CD4-positive, alpha-beta T cell (primary cell): ENCODE data around the gene KCNA2. TPM values are rescaled to one million over a fixed set of nuclear protein-coding genes. Genes with fewer than 3 reads are reported as not detected.
A peak's percentile ranks its signal among the peaks of the same experiment; 100 is the strongest.

ENCODE experiments used
- ATAC-seq: fragments of 200-7000 bp; cut with Tn5 transposase; one replicate; pipeline ENCODE4 v1.10.0; 2022; ENCODE audit warnings: mild to moderate bottlenecking; ENCODE audit not compliant: poor library complexity
- CTCF ChIA-PET: fragments of 350-600 bp; sonication (Branson Sonifier 250); formaldehyde crosslinking; loops from one replicate; lab custom pipeline; 2021; ENCODE audit warnings: antibody characterized with exemption, inconsistent platforms; lab: Charles Lee
- POLR2A ChIA-PET: fragments of 350-600 bp; sonication (Branson Sonifier 250); formaldehyde crosslinking; loops from one replicate; lab custom pipeline; 2021; ENCODE audit warnings: antibody characterized with exemption, inconsistent platforms; lab: Charles Lee
- DNase-seq, 14 experiments: peaks; one replicate each; pipeline ENCODE4 v3.0.0-alpha.2; 2013 to 2020; ENCODE audit warnings: mixed read lengths in 2 of 14
- H3K27ac ChIP-seq, 2 donors: one replicate each; pipeline versions ENCODE4 v1.5.1 to v1.7.0; 2013; ENCODE audit warnings: low read length in 2 of 2, low read depth in 1 of 2, mild to moderate bottlenecking in 1 of 2
- H3K27me3 ChIP-seq, 2 experiments: 1 replicate in 1 of 2; 2 replicates in 1 of 2; pipeline versions ENCODE4 v1.6.1 to v1.7.0; 2013; ENCODE audit warnings: low read length in 2 of 2, control low read depth in 1 of 2, mild to moderate bottlenecking in 1 of 2, moderate library complexity in 1 of 2; ENCODE audit not compliant: insufficient read depth in 2 of 2, control insufficient read depth in 1 of 2
- H3K36me3 ChIP-seq: one replicate; pipeline ENCODE4 v1.6.1; 2013; ENCODE audit warnings: low read length, control low read depth; ENCODE audit not compliant: insufficient read depth
- H3K4me1 ChIP-seq: one replicate; pipeline ENCODE4 v1.6.1; 2013; ENCODE audit warnings: low read length, control low read depth; ENCODE audit not compliant: insufficient read depth
- H3K4me3 ChIP-seq: one replicate; pipeline ENCODE4 v1.5.1; 2013; ENCODE audit warnings: mild to moderate bottlenecking, low read length, moderate library complexity
- H3K9me3 ChIP-seq, 2 experiments: 1 replicate in 1 of 2; 2 replicates in 1 of 2; pipeline versions ENCODE4 v1.6.1 to v1.7.0; 2013; ENCODE audit warnings: low read length in 2 of 2, mild to moderate bottlenecking in 2 of 2, control low read depth in 1 of 2, moderate library complexity in 1 of 2; ENCODE audit not compliant: control insufficient read depth in 1 of 2, insufficient read depth in 1 of 2
- H3K27ac Mint-ChIP-seq: one replicate; pipeline ENCODE4 v1.8.0; 2020; ENCODE audit warnings: mixed read lengths
- H3K27me3 Mint-ChIP-seq: one replicate; pipeline ENCODE4 v1.8.0; 2021; ENCODE audit warnings: mixed read lengths
- H3K36me3 Mint-ChIP-seq: one replicate; pipeline ENCODE4 v1.8.0; 2021; ENCODE audit warnings: low read depth, mixed read lengths
- H3K4me1 Mint-ChIP-seq: one replicate; pipeline ENCODE4 v1.8.0; 2021; ENCODE audit warnings: low read depth, mixed read lengths
- H3K4me3 Mint-ChIP-seq: one replicate; pipeline ENCODE4 v1.8.0; 2020; ENCODE audit warnings: mild to moderate bottlenecking, mixed read lengths
- H3K9me3 Mint-ChIP-seq: one replicate; pipeline ENCODE4 v1.8.0; 2020; ENCODE audit warnings: mixed read lengths
- CTCF ChIP-seq: fragments of 200-600 bp; IDR thresholded peaks from one replicate; pipeline ENCODE4 v1.8.0; 2022; ENCODE audit warnings: antibody characterized with exemption, mild to moderate bottlenecking
- intact Hi-C, 2 experiments: fragments of 100-400 bp; cut with DNase I in 1 of 2; cut with micrococcal nuclease in 1 of 2; formaldehyde crosslinking; loops; one replicate each; pipeline versions ENCODE4 v1.15.1 to v1.9.0; 2023 to 2025; cut with DNase I, micrococcal nuclease
- polyA plus RNA-seq, 2 donors: library from polyadenylated mRNA; unstranded; fragments of 120-200 nt; gene quantifications; one replicate each; pipeline ENCODE4 v1.2.1, GENCODE V29; 2013
- total RNA-seq, 174 experiments: library from RNA in 2 of 174; stranded (reverse) in 2 of 174; gene quantifications; one replicate each; pipeline ENCODE4 v1.2.3 and lab custom pipeline; 2021 to 2026

The KCNA2 gene
- total RNA-seq (under 1 TPM; 0.78 to 0.88 TPM), total RNA-seq (lab: John Stamatoyannopoulos, UW) (0 to 8.2 (median 1.6) reads per million in 172 experiments)
- polyA plus RNA-seq (2013, experiment 1 of 2), result 1.5 TPM
- 3.1 TPM for polyA plus RNA-seq (2013, experiment 2 of 2)

- Histone ChIP-seq H3K4me1 (peaks cover 26% of the 10 kb centered on the region), H3K27me3 (peaks cover 45 to 53% of the 10 kb centered on the region in 2 experiments), H3K4me3 (peak within 1 kb of the TSS; percentile 64), H3K9me3 (peaks cover 0 to 14% of the 10 kb centered on the region in 2 experiments), H3K36me3 (no peaks in the 10 kb centered on the region), H3K27ac (no peak within 1 kb of the TSS)
- peaks cover 72% of the 10 kb centered on the region for H3K27me3 Mint-ChIP-seq
- peaks cover 9% of the 10 kb centered on the region for H3K4me1 Mint-ChIP-seq
- ChIA-PET POLR2A (interaction anchor here (1.2 to 2.9 kb wide), 7 partner anchors 10 to 396 kb away, joined by 3 to 15 read pairs (median 4); partner anchors contain the start of gene KCNC4), CTCF (interaction anchor here (1.1 to 4.2 kb wide), 5 partner anchors 13 to 223 kb away, joined by 3 to 22 read pairs (median 3); no protein-coding TSS in a partner anchor)
- no peak for TF ChIP-seq CTCF
- peak within 1 kb of the TSS; percentile 77 for H3K4me3 Mint-ChIP-seq
- no peak within 1 kb of the TSS for H3K27ac Mint-ChIP-seq
- peak in 1 of 14 experiments; percentile 7 for DNase-seq
- no peaks in the 10 kb centered on the region for H3K9me3 Mint-ChIP-seq
- intact Hi-C loops, result no loop called here
- ATAC-seq, result peak; percentile 22
- H3K36me3 Mint-ChIP-seq, result no peaks in the 10 kb centered on the region
Measured at GRCh38 chr1:110605901-110606656, at the start of gene KCNA2. Gene KCNA2, minus strand, starts transcription at chr1:110606358. Its CDS starts 1,576 bp downstream, at chr1:110604782.

- H3K4me3 ChIP-seq, result no peak overlapping the region
- POLR2A ChIA-PET, result interaction anchor here (7.9 to 8.1 kb wide), 2 partner anchors 16 to 17 kb away, joined by 56 to 138 read pairs; no protein-coding TSS in a partner anchor
- peak overlapping the region; percentile 37 for H3K27ac Mint-ChIP-seq
Measured at GRCh38 chr1:110650609-110651008, 44.5 kb upstream of the KCNA2 start.

More at GRCh38 chr1:110650609-110651008, 44.5 kb upstream of the KCNA2 start:
- no peak overlapping the region for H3K4me3 Mint-ChIP-seq
- no peaks in the 10 kb centered on the region for H3K9me3 ChIP-seq
- TF ChIP-seq CTCF, result no peak
- H3K4me1 ChIP-seq, result peaks cover 40% of the 10 kb centered on the region
- intact Hi-C loops, result loop anchor here in 1 of 2 experiments (1.0 kb wide), 1 partner anchor 47 kb away; no protein-coding TSS in a partner anchor
- DNase-seq, result no peak
- CTCF ChIA-PET, result interaction anchor here (0.8 kb wide), 1 partner anchor 36 kb away, joined by 3 read pairs; no protein-coding TSS in a partner anchor
- peaks cover 20% of the 10 kb centered on the region for H3K36me3 Mint-ChIP-seq
- H3K4me1 Mint-ChIP-seq, result peaks cover 34% of the 10 kb centered on the region
- ATAC-seq, result no peak
- peaks cover 14% of the 10 kb centered on the region for H3K36me3 ChIP-seq
- no peak overlapping the region for H3K27ac ChIP-seq
- H3K27me3 Mint-ChIP-seq, result no peaks in the 10 kb centered on the region
- no peaks in the 10 kb centered on the region for H3K27me3 ChIP-seq
- H3K9me3 Mint-ChIP-seq, result no peaks in the 10 kb centered on the region
